PFSK-1 (cell line): ENCODE data around the gene LCN12.

ENCODE experiments used
- POLR2AphosphoS5 ChIP-seq: IDR thresholded peaks from 2 replicates; pipeline ENCODE4 v1.6.1; 2012; ENCODE audit warnings: low read depth, mild to moderate bottlenecking, control low read depth, low read length, moderate library complexity
- SIN3A ChIP-seq: IDR thresholded peaks from 2 replicates; pipeline ENCODE4 v1.6.1; 2012; ENCODE audit warnings: mild to moderate bottlenecking, low read length, moderate library complexity, borderline replicate concordance; ENCODE audit not compliant: insufficient read depth
- TAF1 ChIP-seq: IDR thresholded peaks from 2 replicates; pipeline ENCODE4 v1.6.1; 2012; ENCODE audit warnings: low read length, control low read depth, borderline replicate concordance; ENCODE audit not compliant: insufficient read depth
- TF ChIP-seq, protein P1 (sequence below), 2 experiments: IDR thresholded peaks; 2 replicates each; pipeline versions ENCODE4 v1.6.1 to v1.8.0; 2011 to 2012; ENCODE audit warnings: low read depth in 2 of 2, low read length in 2 of 2, control low read depth in 1 of 2, inconsistent platforms in 1 of 2, mild to moderate bottlenecking in 1 of 2, moderate library complexity in 1 of 2; ENCODE audit not compliant: insufficient read depth in 1 of 2

DNA sequence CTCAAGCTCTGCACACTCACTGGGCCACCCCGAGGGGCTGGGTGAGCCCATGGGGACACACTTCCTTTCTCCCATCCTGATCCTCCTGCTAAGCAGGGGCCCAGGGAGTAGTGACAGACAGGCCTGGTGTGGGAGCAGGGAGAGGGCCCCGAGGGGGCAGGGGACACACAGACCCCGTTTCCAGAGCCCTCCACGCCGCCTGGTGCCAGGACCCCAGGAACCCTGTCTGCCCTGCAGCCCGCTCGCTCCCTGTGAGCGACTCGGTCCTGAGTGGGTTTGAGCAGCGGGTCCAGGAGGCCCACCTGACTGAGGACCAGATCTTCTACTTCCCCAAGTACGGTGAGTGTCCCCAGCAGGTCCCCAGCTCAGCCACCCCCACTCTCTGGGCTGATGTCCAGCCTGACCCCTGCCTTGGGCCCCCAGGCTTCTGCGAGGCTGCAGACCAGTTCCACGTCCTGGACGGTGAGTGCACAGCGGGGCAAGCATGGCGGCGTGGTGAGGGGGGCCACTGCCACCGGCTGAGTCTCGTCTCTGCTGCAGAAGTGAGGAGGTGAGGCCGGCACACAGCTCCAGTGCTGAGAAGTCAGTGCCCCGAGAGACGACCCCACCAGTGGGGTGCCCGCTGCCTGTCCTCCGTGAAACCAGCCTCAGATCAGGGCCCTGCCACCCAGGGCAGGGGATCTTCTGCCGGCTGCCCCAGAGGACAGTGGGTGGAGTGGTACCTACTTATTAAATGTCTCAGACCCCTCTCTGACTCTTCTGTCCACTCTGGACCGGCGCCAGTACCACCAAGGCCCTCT, 5.6 kb upstream of the LCN12 start:
- TF ChIP-seq POLR2AphosphoS5 (no peak), TAF1 (no peak), SIN3A (no peak)
- TF ChIP-seq, protein P1, sequence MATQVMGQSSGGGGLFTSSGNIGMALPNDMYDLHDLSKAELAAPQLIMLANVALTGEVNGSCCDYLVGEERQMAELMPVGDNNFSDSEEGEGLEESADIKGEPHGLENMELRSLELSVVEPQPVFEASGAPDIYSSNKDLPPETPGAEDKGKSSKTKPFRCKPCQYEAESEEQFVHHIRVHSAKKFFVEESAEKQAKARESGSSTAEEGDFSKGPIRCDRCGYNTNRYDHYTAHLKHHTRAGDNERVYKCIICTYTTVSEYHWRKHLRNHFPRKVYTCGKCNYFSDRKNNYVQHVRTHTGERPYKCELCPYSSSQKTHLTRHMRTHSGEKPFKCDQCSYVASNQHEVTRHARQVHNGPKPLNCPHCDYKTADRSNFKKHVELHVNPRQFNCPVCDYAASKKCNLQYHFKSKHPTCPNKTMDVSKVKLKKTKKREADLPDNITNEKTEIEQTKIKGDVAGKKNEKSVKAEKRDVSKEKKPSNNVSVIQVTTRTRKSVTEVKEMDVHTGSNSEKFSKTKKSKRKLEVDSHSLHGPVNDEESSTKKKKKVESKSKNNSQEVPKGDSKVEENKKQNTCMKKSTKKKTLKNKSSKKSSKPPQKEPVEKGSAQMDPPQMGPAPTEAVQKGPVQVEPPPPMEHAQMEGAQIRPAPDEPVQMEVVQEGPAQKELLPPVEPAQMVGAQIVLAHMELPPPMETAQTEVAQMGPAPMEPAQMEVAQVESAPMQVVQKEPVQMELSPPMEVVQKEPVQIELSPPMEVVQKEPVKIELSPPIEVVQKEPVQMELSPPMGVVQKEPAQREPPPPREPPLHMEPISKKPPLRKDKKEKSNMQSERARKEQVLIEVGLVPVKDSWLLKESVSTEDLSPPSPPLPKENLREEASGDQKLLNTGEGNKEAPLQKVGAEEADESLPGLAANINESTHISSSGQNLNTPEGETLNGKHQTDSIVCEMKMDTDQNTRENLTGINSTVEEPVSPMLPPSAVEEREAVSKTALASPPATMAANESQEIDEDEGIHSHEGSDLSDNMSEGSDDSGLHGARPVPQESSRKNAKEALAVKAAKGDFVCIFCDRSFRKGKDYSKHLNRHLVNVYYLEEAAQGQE (IDR thresholded peaks at IDR 0.05; ENCODE audit: insufficient read depth in 1 of 2, low read depth in 2 of 2, low read length in 2 of 2), result no peak
